NB4 (cell line): ENCODE measurements around the gene ERGIC1.

Experiments
- CTCF ChIP-seq: IDR thresholded peaks from one replicate; pipeline ENCODE4 v1.5.1; 2012; ENCODE audit warnings: low read depth, low read length
- MYC ChIP-seq: IDR thresholded peaks from 2 replicates; pipeline ENCODE4 v1.6.1; 2011; ENCODE audit warnings: low read depth, low read length
- POLR2A ChIP-seq: IDR thresholded peaks from 2 replicates; pipeline ENCODE4 v1.6.1; 2011; ENCODE audit warnings: mild to moderate bottlenecking; ENCODE audit not compliant: insufficient read length; ENCODE audit errors: extremely low read depth

- TF ChIP-seq CTCF (no peak), POLR2A (no peak), MYC (no peak)
Measured at GRCh38 chr5:172855597-172856292, 21.7 kb downstream of the ERGIC1 start.
